Non-pigmented ciliary epithelial cell (primary cell): ENCODE data around the gene COL5A1.
"Not testable (repeated sequence)": the region's sequence is repeated elsewhere in the genome, so short reads cannot be mapped to it uniquely, and the experiment has no call there.

Experiments used
- DNase-seq: peaks from one replicate; pipeline ENCODE4 v3.0.0-alpha.2; 2010; ENCODE audit warnings: low read depth

The COL5A1 gene

DNA sequence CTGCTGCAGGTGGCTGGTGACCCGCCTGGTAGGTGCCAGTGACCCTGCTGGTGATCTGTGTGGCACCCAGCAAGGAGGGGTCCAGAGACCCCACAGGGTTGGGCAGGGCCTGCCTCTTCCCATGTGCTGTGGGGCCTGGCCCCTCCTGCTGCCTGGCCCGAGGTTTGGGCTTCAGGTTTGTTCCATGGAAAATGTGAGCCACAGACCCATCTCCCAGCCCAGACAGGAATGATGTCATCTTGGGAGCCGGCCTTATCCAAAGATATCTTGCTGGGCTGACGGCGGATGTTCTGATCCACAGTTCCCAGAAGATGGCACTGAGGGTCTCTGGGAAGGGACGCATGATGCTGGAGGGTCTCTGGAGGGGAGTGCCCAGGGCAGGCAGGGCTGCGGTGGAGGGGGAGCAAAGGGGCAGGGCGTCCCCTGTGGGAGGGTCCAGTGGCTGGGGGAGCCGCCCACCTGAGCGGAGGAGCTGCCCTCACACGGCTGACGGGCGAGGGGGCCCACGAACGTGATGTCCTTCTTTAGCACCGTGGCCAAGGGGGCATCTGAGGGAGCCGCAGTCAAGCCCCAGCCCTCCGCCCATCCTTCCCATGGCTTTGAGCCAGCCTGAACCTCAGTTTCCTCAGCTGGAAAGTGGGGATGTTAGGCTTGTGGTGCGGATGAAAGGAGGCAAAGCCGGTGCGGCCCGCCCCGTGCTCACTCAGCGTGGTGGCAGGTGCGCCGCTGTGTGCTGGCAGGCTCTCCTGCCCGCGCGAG, 68.1 kb downstream of the COL5A1 start:
- DNase-seq = no peak

DNA sequence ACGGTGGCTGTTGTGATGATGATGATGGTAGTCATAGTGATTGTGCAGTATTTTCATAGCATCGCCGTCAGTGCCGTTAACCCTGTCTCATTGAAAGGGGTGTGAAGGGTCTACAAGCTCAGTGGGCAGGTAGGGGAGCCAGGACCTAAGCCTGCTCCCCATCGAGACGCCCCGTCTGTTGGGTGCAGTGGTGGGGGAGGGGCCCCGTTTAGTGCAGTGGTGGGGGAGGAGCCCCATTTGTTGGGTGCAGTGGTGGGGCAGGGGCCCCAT, 68.6 kb downstream of the COL5A1 start:
- DNase-seq = no peak

DNA sequence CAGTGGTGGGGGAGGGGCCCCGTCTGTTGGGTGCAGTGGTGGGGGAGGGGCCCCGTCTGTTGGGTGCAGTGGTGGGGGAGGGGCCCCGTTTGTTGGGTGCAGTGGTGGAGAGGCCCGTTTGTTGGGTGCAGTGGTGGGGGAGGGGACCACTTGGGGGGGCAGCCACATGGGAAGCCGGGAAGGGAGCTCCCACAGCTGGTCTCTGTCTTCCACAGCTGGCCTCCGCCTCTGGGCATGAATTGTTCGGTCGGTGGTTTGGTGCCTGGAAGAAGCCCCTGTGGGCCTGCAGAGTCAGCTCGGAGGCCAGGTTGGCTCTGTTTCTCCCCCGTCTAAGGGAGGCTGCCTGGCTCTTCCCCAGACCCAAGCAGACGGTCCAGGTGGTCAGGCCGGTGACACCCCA, 69.3 kb downstream of the COL5A1 start:
- DNase-seq = no peak

DNA sequence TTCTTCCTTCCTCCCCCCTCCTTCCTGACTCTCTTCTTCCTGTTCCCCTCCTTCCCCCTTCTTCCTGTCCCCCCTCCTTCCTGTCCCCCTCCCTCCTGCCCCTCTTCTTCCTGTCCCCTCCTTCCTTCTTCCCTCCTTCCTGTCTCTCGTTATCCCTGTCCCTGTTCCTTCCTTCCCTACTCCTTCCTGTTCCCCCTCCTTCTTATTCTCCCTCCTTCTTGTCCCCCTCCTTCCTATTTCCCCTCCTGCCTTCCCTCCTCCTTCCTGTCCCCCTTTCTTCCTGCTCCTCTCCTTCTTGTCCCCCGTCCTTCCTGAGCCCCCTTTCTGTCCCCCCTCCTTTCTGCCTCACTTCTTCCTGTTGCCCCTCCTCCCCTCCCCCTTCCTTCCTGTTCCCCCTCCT, 70.6 kb downstream of the COL5A1 start:
- no peak for DNase-seq

DNA sequence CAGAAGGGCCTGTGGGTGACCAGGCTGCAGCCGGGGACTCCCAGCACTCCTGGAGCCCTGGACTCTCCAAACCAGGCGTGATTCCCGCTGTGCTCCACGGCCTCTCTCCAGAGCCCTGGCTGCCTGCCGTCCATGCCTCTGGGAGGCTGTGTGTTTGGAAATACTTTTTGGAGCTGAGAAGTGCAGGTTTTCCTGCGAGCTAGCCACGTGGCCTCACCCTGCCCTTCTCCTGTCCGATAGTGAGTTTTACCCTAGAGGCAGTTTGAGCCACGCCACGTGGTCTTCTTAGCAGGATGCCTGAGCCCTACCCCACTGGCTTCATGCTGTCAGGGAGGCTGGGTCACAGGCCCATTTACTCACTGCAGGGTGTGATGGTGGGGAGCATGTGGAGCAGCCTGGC, 71.3 kb downstream of the COL5A1 start:
- DNase-seq = no peak

DNA sequence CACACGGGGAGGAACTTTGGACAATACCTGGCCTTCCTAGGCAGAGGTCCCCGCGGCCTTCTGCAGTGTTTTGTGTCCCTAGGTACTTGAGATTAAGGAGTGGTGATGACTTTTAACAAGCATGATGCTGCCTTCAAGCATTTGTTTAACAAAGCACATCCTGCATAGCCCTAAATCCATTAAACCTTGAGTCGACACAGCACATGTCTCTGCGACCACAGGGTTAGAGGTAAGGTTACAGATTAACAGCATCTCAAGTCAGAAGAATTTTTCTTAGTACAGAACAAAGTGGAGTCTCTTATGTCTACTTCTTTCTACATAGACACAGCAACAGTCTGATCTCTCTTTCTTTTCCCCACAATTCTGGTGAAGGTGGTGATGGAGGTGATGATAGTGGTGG, 73.9 kb downstream of the COL5A1 start:
- DNase-seq = not testable (repeated sequence)

DNA sequence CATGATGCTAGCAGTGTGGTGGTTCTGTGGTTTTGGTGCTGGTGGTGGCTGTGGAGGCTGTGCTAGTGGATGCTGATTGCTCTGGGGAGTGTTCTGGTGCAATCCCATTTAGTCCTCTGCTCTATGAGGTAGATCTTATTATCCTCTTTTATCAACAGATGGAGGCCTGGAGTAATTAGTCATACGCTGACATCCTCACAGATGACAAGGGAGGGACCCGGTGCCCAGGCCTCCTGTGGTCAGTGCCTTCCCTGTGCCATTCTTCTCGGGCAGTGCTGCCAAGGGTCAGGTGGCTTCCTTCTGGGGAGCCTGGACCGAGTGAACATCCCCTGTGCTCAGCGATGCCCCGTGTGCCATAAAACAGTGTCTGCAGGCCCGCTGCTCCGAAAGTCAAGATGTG, 74.5 kb downstream of the COL5A1 start:
- DNase-seq = no peak

DNA sequence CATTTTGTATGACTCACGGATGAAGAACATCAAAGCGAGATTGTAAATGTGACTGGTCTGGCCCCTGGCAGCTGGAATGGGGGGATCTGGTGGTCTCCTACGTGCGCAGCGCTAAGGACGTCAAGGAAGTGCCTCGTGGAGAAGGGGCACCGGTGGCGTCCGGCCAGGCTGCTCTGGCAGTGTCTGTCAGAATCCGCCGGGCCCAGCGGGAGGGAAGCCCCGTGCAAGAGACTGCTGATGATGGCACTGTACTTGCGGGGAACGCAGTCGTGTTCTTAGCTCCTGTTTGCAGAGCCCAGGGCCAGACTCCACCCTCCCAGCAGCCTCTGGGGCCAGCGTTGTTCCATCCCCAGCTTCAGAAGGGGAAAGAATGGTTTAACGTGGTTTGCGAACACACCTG, 75.5 kb downstream of the COL5A1 start:
- no peak for DNase-seq

DNA sequence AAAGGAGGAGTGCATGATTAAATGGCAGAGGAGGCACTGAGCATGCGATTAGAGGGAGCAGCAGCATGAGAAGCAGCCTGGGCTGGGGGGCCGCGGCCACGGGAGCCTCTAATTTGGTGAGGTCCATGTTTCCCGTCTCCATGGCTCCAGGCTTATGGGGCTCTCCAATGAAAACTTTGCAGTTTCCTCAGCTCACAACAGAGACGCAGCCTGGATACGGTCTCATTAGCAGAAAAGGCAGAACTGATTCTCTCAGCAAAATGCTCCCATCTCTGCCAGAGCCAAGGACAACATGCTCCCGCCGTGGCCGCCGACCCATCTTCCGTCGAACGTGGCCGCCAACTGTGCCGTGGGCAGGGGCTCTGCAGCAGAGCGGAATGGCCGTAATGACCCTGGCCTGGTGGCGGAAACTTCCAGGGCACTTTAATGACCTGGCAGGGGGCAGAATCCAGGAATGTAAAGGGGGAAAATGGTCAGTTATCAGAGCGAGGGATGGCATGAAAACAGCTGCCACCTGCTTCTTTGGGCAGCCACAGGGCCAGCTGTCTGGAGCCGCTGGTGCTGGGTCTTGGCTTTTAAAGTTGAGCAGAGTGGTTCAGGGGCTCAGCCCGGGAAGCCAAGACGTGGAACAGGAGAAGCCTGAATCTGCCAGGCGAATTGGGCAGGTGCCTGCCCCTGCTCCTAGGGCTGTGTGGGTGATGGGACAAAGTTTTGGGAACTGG, 76.5 kb downstream of the COL5A1 start:
- DNase-seq = no peak

DNA sequence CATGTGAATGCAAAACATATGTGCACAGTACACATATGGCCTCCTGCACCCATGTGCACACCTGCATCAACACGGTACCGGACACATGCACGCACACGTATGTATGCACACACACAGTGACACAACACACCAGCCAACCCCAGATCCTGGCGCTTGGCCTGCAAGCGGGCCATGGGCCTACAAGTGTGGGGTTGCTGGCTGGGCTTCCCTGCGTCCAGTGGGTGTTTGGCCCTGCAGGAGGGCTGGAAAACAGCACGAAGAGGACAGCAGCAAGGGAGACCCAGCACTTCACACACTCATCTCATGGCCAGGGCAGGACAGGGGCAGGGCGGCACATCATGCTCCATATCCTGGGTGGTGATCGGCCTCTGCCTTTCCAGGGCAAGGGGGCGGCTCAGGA, 77.7 kb downstream of the COL5A1 start:
- DNase-seq = no peak

DNA sequence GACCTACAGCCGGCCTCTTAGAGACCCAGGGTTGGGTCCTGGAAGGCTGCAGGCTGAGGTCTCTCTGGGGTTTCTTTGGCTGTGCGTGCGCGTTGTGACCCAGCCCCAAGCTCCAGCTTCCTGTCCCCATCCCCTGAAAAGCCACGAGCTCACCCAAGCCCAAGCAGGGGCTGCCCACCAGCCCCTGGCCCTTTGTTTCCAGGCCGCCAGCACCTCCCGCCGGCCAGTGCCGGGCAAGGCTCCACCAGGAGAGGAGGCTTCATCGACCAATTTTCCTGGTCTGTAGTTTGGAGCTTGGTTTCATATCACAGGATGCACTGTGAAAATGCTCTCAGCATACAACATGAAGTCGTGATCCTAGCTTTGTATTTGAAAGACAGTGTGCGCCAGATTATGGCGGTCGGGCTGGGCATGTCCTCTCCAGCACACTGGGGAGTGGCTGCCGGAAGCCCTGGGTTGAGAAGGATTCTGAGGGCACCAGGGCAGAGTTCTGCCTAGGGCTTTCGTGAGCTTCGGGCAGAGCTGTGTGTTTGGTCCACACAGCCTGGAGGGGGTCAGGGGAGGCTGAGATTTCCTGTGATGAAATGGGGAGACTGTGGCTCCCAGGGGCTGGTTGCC, 78.6 kb downstream of the COL5A1 start:
- DNase-seq = no peak

DNA sequence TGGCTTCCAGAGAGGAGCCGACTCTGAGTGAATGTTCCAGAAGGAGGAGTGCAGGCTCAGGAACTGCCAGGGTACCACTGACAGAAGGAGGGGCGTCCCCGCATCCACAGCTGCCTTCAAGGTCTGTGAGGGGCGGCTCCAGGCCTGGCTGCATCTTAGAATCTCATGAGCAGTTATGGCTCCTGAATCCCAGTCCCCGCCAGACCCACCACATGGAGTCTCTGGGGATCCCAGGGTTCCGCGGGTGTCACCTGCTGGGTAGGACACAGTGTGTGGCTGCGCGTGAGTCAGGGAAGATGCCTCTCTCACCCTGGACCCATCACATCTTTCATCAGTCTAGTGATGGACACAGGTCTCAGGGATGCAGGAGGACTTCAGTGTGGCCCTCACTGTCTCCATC, 79.2 kb downstream of the COL5A1 start:
- no peak for DNase-seq

DNA sequence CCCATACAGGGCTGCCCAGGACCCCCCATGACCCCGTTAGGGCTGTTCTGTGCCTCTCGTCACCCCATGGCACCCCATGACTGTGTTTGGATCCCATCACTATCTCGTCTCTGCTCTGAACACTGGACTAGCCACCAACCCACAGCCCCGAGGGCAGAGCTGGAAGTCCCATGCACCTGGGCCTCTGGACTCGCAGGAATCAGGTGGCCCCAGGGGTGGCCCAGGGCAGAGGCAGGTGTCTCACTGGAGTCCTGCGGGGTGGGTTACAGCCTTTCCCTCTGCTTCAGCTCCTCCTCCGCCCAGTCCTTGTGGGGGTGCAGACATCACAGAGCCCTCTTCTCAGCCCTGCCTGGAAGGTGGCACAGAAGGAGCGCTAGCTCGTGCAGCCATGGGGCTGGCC, 79.7 kb downstream of the COL5A1 start:
- no peak for DNase-seq

DNA sequence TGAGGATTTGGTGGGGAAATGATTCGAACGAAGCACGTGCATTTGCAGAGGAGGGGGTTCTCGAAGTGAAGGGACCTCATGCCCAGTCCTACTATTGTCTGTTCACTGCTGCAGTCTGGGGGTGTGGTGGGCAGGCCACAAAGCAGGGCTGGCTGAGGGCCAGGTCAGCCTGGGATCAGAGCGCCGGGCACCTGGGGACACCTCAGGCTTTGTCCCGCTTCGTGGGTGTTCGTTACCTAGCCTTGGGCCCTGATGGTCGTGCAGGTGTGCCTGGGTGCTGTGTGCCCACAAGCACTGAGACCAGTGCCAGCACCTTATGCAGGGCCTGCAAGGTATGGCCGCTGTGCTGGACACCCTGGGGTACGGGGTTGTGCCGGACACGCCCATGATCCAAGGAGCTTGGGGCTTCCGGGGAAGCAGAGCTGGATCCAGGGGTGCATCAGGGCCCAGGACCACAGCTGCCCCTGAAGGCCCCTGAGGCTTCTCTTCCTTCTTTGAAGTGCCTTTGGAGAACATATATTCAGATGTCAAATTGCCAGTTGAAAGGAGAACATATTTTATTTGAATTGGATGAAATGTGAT, 80.6 kb downstream of the COL5A1 start:
- no peak for DNase-seq

DNA sequence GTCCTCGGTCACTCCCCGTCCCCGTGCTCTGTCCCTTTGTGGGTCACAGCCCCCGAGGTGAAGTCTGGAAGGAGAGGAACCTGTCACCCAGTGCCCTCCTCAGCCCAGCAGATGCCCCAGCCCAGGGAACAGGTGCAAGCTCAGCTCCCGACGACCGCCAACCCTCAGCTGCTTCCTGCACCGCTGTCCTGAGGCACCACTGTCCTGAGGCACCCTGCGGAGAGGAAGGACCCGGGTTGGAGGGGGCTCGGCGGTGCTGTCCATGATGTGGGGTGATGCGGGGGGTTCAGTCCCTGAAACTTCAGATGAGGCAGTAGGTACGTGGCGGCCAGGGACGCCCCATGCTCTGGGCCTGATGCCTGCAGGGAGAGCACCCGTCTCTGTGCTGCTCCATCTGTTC, 81.4 kb downstream of the COL5A1 start:
- no peak for DNase-seq

DNA sequence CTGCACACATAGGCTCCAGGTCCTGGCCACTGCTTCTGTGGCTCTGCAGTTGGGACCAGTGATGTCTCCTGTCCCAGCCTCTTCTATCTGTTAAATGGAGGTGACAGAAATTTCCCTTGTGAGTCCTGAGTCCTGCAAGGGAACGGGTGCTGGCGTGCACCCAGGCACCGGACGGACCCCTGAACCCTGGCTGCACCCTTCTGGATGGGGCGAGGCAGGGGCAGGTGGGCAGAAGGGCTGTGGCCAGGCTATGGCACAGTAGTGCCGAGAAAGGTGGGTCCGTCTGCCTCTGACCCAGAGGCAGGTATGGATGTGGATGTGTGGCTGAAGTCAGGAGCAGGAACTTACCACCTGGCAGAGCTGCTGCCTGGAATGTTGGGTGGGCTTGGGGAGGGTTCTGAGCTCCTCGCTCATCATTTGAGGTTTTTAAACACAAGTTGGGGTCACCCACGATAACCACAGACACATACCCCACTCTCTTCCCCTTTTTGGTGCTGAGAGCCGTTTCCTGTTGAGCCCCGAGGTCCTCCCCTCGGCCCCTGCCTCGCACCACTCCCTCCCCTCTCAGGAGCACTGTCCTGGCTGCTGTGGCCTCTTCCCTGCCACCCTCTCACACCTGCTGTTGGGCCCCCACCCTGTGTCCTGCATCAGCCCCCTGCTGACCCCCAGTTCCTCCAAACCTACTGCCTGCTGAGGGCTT, 82.0 kb downstream of the COL5A1 start:
- no peak for DNase-seq

DNA sequence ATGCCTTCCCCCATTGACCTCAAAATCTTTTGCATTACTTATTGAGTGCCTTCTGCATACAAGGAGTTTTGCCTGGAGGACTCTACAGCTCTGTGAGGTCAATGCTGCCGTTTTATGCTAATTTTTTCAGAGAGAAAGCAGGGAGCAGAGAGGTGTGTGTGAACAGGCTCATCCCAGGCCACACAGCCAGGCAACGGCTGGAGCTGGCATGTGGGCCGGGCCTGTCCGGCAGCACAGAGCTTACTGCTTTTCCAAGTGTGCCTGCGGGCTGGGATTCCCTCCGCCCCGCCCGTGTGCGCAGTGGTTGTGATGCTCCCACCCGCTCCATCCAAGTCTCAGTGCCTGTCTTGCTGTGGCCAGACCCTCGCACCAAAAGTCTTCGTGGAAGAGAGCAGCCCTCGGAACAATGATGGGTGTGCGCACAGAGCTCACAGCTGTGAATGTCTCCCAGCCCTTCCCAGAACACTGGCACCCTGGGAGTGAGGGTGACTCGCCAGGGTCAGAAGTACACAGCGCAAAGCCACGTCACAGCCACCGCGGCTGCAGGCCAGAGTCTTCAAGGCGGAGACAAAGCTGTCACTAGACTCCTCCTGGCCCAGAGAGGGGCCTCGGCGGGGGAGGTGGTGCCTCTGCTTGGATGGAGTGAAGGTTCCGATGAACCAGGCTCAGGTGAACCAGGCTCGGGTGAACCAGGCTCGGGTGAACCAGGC, 82.8 kb downstream of the COL5A1 start:
- no peak for DNase-seq

DNA sequence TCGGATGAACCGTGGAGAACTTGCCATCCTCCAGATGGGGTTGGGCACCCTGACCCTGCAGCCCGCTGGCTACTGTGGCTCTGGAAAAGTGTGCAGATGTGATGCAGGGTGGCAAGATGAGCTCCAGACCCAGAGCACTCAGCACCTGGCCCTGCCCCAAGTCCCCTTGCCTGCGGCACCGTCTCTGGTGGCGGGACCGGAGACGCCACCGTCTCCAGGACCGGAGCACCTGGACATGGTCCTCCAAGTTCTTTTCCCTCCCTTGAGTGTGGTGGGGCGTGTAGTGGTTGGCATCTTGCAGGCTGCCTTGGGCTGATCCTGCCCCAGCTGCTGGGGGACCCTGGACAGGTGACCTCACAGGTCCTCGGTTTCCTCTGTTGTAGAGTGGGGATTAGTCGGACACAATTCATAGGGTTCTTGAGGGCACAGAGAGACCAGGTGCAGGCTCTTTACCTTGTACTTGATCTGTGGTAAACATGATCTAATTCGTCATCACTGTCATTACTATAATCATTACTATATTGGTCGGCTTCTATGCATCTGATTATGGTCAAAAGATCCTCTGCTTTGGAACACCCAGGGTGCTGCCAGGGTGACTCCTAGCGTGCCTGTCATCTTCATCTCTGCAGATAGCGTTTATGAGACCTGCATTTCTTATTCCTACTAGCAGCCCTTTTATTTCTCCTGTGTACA, 83.5 kb downstream of the COL5A1 start:
- DNase-seq = no peak

DNA sequence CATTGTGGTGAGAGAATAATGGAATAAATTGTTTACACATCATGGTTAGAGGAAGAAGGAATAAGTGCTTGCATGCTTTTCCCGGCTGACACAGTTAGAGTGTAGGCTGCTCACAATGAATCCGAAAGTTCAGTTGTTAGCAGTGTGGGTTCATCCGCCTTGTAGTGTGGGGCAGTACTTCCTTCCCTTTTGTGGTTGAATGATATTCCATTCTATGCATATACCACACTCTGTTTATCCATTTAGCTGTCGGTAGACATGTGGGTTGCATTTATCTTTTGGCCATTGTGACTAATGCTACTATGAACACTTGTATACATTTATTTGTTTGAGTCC, 84.0 kb downstream of the COL5A1 start:
- DNase-seq = no peak

DNA sequence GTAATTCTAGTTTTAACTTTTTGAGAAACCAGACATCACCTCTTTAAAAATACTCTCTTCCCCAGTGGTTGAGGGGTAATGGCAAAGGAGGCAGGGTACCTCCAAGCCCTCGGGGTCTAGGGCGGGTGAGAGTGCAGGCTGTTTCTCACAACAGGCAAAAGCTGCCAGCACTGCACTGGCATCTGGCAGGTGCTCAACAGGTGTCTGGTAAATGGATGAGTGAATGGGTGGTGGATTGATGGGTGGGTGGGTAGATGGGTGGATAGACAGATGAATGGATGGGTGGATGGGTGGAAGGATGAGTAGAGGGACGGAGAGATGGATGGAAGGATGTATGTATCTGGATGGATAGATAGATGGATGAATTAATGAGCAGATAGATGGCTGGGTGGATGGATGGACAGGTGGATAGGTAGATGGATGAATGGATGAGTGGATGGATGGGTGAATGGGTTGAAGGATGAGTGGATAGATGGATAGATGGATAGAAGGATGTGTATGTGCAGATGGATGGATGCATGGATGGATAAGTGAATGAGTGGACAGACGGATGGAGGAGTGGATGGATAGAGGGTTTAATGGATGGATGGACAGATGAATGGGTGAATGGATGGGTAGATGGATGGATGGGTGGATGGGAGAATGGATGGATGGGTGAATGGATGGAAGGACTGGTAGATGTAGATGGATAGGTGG, 84.6 kb downstream of the COL5A1 start:
- no peak for DNase-seq

DNA sequence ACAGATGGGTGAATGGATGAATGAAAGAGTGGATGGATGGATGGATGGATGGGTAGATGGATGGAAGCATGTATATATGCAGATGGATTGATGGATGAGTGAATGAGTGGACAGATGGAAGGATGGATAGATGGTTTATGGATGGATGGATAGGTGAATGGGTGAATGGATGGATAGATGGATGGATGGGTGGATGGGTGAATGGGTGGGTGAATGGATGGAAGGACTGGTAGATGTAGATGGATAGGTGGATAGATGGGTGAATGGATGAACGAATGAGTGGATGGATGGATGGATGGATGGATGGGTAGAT, 85.1 kb downstream of the COL5A1 start:
- no peak for DNase-seq
